ENCODE data around the gene RALGDS. TPM values are rescaled to one million over a fixed set of nuclear protein-coding genes. Genes with fewer than 3 reads are reported as not detected.
A peak's percentile ranks its signal among the peaks of the same experiment; 100 is the strongest.

The RALGDS gene
- total RNA-seq, 2 experiments from 2014 or later, result 23.8 to 28.2 TPM

GRCh38 chr9:133134388-133135145, 13.5 kb upstream of the RALGDS start:
- no TSS peak for BruUV-seq (replicated peaks)
- intact Hi-C loops (cut with micrococcal nuclease; ENCODE audit: unreplicated experiment), result no loop called here
- TF ChIP-seq EZH2phosphoT487 (IDR thresholded peaks at IDR 0.05; ENCODE audit: borderline replicate concordance, low read depth, low read length) (no peak), CTCF (conservative IDR thresholded peaks at IDR 0.05; ENCODE audit: low read length) (no peak)
- DNase-seq (ENCODE audit: low spot score), result no peak
- H2AFZ ChIP-seq (ENCODE audit: low read length), result no peak overlapping the region
- H3K9me2 ChIP-seq (ENCODE audit: insufficient read depth, low read length), result no peaks in the 10 kb centered on the region
- ChIA-PET POLR2A (interaction anchor here (0.6 kb wide), 1 partner anchor 999 kb away, joined by 3 read pairs; no protein-coding TSS in a partner anchor), CTCF (ENCODE audit: unreplicated experiment) (no interaction called here)
- H3K4me1 ChIP-seq (ENCODE audit: insufficient read depth, low read length, poor library complexity, severe bottlenecking), result peaks cover 24% of the 10 kb centered on the region
- no peak overlapping the region for H3K4me3 ChIP-seq (ENCODE audit: low read depth, low read length, poor library complexity, severe bottlenecking)
- no peaks in the 10 kb centered on the region for H3K36me3 ChIP-seq (ENCODE audit: insufficient read depth, low read length)
- no peak overlapping the region for H3K27ac ChIP-seq (ENCODE audit: low read depth, low read length, poor library complexity, severe bottlenecking)
- no peaks in the 10 kb centered on the region for H3K9me3 ChIP-seq (ENCODE audit: low read length)
- no peak overlapping the region for H3K4me2 ChIP-seq (ENCODE audit: low read length)
- no peaks in the 10 kb centered on the region for H4K20me1 ChIP-seq (ENCODE audit: insufficient read depth, low read length)
- H3K79me2 ChIP-seq (ENCODE audit: insufficient read depth, low read depth, low read length), result no peaks in the 10 kb centered on the region

GRCh38 chr9:133133681-133134387, 12.8 kb upstream of the RALGDS start:
- CTCF ChIA-PET (ENCODE audit: unreplicated experiment), result interaction anchor here (1.2 kb wide), 1 partner anchor 10 kb away, joined by 7 read pairs; no protein-coding TSS in a partner anchor

More at GRCh38 chr9:133133681-133134387, 12.8 kb upstream of the RALGDS start:
- peaks cover 24% of the 10 kb centered on the region for H3K4me1 ChIP-seq (ENCODE audit: insufficient read depth, low read length, poor library complexity, severe bottlenecking)
- no peak overlapping the region for H2AFZ ChIP-seq (ENCODE audit: low read length)
- H3K36me3 ChIP-seq (ENCODE audit: insufficient read depth, low read length), result no peaks in the 10 kb centered on the region
- no peak overlapping the region for H3K27ac ChIP-seq (ENCODE audit: low read depth, low read length, poor library complexity, severe bottlenecking)
- no TSS peak for BruUV-seq (replicated peaks)
- no peaks in the 10 kb centered on the region for H3K9me3 ChIP-seq (ENCODE audit: low read length)
- intact Hi-C loops (cut with micrococcal nuclease; ENCODE audit: unreplicated experiment), result no loop called here
- no peaks in the 10 kb centered on the region for H3K9me2 ChIP-seq (ENCODE audit: insufficient read depth, low read length)
- H3K4me3 ChIP-seq (ENCODE audit: low read depth, low read length, poor library complexity, severe bottlenecking), result no peak overlapping the region
- no peaks in the 10 kb centered on the region for H3K79me2 ChIP-seq (ENCODE audit: insufficient read depth, low read depth, low read length)
- TF ChIP-seq EZH2phosphoT487 (IDR thresholded peaks at IDR 0.05; ENCODE audit: borderline replicate concordance, low read depth, low read length) (no peak), CTCF (conservative IDR thresholded peaks at IDR 0.05; ENCODE audit: low read length) (no peak)
- DNase-seq (ENCODE audit: low spot score), result peak; percentile 55
- H3K4me2 ChIP-seq (ENCODE audit: low read length), result no peak overlapping the region
- POLR2A ChIA-PET, result no interaction called here
- H4K20me1 ChIP-seq (ENCODE audit: insufficient read depth, low read length), result no peaks in the 10 kb centered on the region

Data from OCI-LY7 (cell line).